RKO (cell line): ENCODE results near the gene SMARCC2.

ENCODE experiments used
- DNase-seq: peaks from one replicate; pipeline ENCODE4 v3.0.0-alpha.2; 2016; ENCODE audit warnings: low spot score

SMARCC2 gene

DNA sequence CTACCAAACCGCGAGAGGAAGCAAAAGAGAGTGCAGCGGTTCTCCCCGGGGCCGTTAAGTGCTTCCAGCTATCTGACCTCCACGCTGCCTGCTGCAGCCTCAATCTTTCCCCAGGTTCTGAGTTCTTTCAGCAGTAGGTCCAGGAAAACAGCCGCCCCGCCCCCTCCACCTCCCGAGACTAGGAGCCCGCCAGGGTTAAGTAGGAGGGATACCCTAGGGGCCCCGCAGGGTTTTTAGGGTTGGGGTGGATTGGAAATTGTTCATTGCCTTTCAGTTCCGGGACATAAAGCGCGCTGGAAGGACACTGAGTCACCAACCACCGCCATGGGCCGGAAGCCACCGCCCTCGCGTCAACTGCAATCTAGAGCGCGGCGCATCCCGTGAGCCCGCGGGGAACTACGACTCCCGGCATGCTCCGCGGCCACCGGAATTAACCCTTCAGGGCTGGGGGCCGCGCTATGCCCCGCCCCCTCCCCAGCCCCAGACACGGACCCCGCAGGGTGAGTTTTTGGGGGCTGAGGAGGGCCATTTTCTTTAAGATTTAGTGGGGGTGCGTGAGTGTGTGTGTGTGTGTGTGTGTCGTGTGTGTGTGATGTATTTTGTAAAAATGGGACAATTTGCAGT, 37.0 kb downstream of the SMARCC2 start, which contains the start of gene MYL6B:
MYL6B (plus strand) TSS at position 456 of the 624 bp plus-strand sequence. CDS start 1,332 bp downstream, outside the sequence.
- DNase-seq = peak; percentile 97

DNA sequence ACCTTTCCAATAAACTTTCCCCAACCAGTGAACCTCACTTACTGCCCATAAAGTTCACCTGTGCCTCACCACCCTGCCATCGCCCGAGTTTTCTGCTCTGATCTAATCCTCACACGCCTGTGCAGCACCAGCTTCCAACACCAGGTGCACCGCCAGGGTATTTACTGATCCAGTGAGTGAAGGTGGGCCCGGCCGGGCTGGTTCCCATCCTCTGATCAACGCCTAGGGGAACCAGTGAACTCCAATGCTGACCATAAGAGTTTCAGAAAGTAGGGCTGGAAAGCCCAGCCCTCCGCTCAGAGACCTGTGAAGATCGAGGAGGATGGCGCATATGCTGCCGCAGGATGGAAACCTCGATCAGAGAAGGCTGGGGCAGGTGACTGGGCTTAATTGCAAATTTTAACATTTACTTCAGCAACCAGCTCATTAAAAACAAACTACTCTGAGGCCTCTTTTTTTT, 37.6 kb downstream of the SMARCC2 start:
- peak; percentile 77 for DNase-seq

DNA sequence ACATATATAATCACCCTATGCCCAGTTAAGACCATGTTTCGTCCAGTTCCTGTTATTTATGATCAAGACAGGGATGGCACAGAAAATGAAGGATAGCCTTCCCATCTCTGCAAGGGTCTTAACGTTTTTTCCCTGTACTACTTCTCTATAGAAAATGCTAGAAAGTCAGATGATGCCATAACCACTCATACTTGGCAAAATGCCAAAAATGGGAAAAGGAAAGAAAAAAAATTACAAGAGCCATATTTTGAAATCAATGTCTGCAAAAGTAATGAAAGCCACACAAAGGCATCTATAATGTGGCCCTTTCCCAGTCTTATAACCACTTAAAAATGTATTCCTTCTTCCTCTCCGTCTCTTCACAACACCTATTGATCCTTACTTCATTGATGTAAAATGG, 38.7 kb downstream of the SMARCC2 start:
- peak; percentile 52 for DNase-seq

DNA sequence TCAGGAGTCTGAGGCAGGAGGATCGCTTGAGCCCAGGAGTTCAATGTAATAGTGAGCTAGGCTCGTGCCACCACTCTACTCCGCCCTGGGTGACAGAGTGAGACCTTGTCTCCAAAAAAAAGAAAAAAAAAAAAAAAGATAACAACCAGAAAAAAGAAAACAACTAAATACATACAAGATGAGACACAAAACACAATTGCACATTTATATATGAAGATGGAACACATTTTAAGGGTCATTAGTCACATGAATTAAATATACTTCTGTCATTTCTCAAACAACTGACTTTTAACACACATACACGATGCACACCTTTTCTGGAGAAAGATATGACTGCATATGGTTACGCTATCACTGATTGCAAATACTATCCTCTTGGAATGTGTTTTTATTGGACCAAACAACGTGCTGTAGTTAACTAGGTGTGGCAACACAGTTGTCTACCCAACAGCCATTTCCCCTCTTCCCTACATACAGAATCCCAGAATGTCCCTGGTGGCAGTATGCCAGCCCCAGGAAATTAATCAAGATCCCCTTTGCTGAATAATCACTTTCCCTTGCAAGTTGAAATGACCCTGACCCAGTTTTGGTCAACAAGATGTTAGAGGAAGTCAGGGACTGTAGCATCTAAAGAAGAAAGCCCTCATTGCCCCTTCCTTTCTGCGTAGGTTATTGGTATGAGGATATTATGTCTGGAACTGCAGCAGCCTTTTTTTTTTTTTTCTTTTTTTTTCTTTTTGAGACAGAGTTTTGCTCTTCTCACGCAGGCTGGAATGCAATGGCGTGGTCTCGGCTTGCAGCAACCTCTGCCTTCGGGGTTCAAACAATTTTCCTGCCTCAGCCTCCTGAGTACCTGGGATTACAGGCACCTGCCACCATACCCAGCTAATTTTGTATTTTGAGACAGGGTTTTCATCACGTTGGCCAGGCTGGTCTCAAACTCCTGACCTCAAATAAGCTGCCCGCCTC, 42.5 kb downstream of the SMARCC2 start:
- no peak for DNase-seq

DNA sequence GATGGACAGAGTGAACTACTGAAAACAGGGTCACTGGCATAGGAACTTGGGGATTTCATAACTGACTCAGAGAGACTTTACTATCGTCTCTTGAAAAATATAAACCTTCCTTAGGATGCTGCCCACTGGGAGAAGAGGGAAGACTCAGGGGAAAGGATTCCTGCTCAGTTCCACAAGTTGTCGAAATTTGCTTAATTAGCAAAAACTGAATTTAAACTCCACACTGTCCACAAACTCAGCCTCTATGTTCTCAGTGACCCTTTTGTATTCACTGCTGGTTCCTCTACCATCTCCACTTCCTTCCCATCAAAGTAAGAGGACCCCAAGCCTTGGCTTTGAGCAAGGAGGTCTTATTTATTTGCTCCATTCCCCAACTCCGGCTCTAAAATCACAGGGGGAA, 44.1 kb downstream of the SMARCC2 start:
- DNase-seq = no peak

DNA sequence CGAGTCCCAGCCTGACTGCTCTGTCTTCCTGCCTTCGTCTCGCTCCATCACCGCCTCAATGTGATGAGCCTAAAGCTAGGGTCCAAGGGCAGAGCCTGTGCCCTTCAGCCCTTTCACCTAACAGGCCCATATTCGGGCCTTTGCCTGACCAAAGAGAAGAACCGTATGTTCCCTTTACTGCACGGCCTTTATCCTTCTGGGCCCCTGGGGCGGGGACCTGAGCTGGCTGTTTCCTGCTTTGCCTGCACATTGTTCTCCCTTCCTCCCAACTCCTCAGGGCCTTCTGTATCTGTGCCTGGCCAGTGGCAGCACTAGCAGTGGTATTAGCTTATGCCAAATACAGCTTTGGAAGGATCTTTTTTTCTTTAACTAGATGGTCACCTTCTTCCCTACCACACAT, 45.4 kb downstream of the SMARCC2 start:
- no peak for DNase-seq

DNA sequence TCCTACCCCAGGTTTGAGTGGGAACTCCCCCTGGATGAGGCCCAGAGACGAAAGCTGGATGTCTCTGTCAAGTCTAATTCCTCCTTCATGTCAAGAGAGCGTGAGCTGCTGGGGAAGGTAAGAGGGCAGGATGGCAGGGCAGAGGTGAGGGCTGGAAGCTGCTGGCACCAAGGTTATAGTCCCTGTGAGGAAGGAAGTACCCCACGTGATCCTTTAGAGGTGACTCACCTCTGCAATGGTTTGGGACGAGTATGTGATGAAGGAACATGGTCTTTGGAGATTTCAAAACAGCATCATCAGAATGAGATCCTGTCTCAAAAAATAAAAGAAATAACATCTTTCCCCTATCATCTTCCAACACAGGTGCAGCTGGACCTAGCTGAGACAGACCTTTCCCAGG, 46.1 kb downstream of the SMARCC2 start:
- DNase-seq = no peak

DNA sequence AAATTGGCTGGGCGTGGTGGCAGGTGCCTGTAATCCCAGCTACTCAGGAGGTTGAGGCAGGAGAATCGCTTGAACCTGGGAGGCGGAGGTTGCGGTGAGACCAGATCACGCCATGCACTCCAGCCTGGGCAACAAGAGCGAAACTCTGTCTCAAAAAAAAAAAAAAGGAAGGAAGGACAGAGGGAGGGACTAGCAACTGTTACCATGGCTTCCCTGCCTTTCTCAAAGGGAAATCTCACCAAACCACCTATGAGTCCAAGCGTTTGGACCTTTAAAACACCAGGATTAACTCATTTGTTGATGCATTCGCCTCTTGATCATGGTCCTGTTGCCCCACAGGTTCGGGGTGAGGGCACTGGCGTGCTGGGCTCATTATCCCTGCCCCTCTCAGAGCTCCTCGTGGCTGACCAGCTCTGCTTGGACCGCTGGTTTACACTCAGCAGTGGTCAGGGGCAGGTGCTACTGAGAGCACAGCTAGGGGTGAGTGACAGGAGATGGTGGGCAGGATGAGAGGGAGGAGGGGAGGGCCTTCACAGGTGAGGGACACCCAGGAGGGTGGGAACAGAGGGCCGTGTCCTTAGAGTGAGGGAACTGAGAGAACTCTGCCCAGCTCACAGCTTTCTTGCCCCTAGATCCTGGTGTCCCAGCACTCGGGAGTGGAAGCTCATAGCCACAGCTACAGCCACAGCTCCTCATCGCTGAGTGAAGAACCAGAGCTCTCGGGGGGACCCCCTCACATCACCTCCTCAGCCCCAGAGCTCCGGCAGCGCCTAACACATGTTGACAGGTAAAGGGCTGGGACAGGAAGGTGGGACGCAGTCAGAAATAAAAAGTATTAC, 47.1 kb downstream of the SMARCC2 start:
- no peak for DNase-seq

DNA sequence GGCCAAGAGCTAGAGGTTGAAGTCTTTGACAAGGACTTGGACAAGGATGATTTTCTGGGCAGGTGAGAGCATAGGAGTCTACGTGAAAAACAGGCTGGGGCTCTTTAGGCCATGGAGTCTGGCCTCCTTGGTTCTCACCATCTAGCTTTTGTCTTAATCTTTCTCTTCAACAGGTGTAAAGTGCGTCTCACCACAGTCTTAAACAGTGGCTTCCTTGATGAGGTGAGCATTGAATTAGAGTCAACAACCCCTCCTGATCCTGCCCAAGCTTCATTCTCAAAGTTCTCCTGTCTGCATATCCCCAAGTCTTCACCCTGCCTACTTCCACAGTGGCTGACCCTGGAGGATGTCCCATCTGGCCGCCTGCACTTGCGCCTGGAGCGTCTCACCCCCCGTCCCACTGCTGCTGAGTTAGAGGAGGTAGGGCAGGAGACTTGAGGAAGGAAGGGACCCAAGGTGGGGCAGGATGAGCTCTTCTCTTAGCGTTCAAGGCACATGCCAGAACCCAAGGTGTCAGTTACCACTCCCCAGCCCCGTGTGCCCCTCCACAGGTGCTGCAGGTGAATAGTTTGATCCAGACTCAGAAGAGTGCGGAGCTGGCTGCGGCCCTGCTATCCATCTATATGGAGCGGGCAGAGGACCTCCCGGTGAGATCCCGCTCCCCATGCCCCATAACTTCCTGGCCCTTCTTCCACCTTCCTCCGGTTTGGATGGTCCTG, 51.3 kb downstream of the SMARCC2 start:
- no peak for DNase-seq

DNA sequence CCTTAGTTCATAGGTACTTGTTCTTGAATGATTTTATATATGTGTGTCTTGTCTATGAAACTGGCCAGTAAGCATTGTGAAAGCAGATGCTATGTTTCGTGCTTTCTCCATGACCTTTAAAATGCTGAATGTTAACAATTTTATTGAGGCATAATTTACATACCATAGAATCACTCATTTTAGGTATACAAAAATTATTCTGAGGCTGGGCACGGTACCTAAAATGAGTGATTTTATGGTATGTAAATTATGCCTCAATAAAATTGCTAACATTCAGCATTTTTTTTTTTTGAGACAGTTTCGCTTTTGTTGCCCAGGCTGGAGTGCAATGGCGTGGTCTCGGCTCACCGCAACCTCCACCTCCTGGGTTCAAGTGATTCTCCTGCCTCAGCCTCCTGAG, 54.4 kb downstream of the SMARCC2 start:
- no peak for DNase-seq

DNA sequence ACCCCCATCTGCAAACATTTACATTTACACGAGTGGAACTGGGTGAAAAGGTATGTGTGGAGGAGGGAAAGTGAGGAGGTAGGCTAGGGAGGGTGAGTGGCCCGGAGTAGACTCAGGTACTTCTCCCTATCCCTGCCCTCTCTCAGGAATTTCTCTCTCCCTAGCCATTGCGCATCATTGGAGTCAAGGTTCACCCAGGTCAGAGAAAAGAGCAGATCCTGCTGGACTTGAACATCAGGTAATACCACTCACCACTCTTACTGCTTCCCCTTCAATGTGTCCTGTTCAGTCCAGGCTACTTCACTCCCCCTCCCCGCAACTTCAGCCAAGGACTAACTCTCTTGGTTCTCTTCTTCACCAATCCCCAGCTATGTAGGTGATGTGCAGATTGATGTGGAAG, 58.4 kb downstream of the SMARCC2 start:
- DNase-seq = no peak

DNA sequence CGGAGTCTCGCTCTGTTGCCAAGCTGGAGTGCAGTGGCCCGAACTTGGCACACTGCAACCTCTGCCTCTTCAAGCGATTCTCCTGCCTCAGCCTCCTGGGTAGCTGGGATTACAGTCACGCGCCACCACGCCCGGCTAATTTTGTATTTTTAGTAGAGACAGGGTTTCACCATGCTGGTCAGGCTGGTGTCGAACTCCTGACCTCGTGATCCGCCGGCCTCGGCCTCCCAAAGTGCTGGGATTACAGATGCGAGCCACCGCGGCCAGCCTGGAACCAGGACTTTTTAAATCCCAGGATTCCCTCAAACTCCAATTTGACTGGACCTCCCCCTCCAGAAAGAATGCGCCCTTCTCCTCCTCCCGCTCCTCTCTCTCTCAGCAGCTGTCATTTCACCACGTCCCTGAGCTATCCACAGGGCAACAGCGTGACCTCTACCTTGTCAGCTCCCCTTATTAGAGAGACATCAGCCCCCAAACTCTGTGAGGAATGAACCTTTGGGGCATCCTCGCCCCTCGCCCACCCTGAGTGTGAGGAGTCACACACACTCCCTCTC, 59.3 kb downstream of the SMARCC2 start:
- no peak for DNase-seq

DNA sequence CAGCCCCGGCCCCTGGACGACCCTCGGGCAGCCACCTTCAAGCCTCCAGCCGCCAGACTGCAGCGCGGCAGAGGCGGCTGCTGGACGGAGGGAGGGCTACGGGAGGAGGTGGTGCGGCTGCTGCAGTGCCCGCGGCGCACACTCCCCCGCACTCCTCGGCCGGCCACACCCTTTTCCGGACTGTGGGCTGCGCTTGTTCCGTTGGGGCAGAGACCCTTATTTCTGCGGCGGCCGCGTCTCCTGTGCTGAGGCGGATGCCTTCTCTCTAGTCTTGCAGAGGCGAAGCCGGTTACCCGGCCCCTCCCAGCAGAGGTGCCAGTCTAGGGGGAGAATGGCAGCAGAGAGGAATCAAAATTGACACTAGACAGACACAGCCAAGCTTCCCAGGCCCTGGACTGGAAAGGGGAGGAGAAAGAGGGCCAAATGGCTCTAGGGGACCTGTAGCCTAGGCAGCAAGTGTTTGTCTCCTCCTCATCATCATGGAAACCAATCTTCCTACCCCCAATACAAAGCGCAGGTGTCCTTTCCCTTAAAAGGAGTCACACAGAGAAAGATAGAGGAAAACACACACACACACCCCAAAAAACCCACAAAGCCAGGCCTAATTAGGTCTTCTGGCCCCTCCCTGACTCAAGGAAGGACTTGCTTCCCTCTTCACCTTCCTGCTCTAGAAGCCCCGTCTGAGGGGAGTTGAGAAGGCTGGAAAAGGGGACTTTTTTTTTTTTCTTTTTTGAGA, 59.9 kb downstream of the SMARCC2 start:
- DNase-seq = peak; percentile 77

DNA sequence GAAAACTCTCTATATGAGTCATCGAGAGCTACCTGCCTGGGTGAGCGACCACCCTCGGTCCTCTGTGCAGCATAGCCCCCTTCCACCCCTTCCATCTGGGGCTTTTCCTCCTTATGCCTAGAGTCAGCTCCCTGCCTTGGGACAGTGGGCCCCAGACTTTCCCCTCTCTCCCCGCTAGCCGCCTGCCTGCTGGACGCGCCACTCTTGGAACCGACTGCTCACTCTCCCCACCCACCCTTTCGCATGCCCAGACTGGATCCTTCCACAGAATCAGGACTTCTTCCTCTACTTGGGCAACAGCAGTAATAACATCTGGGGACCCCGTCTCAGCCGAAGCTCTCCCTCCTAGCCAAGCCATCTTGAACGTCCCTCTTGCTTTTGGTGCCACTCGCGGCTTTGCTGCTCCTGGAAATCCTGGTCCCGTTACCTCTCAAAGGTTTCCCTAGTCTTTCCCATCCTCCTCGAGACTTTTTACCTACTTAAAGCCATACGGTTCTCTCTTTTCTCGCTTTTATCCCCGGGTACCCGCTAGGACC, 60.5 kb downstream of the SMARCC2 start:
- no peak for DNase-seq

DNA sequence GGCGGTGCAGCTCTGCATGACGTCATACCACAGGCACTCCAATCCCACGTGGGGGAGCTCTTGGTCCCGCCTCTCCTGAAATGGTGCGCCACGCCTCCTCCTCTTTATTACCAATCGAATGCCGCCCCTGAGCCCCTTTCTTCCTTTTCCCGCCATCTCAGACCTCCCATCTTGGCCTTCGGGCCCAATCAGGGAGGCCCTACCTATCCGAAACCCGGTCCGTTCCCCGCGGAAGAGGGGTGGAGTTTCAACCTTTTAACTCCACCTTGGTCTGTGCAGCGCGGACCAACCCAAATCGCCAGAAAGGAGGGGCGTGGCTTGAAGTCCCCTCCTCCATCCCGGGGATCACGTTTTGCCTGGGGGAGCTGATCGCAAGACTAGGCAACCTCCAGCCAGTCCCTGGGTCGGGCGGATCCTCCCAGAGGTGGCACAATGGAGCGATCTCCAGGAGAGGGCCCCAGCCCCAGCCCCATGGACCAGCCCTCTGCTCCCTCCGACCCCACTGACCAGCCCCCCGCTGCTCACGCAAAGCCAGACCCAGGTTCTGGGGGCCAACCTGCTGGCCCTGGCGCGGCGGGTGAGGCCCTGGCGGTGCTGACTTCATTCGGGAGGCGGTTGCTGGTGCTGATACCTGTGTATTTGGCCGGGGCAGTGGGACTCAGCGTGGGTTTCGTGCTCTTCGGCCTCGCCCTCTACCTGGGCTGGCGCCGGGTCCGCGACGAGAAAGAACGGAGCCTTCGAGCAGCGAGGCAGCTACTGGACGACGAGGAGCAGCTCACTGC, 61.2 kb downstream of the SMARCC2 start, which contains the start of gene ESYT1:
ESYT1 (plus strand) TSS at position 380 of the 782 bp plus-strand sequence; CDS start at position 433, 53 bp downstream.
- DNase-seq = peak; percentile 99

DNA sequence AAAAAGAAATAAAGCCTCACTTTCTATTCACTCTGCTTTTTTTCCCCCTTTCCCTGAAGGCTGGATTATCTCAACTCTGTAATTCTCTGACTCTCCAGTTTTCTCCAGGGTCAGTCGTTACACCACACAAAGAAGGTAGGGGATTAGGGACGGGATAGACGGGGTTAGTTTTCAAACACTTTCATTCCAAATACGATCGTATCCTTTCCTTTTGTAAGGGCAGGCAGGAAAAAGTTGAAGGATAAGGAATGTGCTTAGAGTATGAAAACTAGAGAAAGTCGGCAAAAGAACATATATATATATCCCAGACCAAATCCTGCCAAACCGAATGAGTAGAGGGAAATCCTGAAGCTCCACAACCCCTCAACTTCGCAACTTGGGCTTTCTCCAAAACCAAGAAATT, 61.8 kb downstream of the SMARCC2 start:
- DNase-seq = no peak

DNA sequence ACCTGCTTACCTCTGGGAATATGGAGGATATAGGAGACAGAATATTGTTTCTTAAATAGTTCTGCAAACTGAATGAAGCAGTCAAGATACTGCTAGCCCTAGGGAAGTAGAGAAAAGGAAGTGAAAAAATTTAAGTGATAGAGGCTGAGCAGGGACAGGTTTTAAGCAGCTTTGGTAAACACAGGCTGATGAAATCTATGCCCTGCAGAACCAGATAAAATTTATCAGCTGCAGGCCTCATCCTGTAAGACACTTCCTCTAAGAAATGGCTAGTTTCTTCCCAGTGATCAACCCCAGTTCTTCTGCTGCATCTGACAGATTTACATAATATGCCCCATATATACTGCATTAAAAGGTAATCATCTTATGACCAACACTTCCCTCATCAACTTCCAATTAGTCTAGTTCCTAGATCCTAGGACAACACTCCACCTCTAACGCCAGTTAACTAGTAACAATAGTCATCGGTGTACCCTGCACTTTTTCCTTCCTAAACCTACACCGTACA, 62.5 kb downstream of the SMARCC2 start:
- DNase-seq = no peak

DNA sequence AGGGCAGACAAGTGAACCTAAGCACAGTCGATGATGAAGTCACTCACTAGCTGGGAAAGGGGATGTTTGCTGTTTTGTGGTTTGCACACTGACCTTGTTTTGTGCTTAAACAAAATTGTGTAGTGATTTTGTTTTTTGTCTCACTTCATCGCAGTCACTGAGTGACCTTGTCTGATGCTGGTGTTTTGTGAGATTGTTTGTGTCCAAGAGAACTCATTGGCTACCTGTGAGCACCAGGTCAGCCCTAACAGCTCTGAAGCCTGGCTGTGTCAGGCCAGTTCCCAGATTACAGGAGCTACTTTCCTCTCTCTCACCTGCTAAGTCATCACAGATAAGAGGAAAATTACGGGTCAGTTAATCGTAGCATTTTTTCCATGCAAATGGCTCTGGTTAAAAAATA, 65.2 kb downstream of the SMARCC2 start:
- DNase-seq = no peak

DNA sequence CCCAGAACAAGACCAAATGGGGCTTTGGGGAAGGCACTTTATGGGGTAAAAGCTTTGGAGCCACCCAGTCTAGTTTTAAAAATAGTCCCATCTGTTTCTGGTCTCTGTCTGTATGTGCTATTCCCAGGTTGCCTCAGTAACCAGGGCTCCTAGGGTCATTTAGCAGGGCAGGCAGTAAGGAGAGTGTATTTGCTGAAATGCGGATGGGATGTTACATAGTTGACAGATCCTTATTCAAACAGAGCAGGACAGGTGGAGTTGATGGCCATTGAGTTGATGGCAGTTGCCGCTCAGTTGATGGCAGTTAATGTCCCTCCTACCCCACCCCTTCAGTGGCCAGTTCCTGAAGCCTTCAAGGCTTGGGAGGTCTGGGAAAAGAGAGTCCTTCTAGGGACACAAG, 66.6 kb downstream of the SMARCC2 start:
- no peak for DNase-seq
